ENCODE results near the gene FAU.

FAU gene

GRCh38 chr11:65102142-65103095 is 19.5 kb downstream of the FAU start:
- Mint-ChIP-seq H3K9me3 (no peaks in the 10 kb centered on the region), H3K36me3 (ENCODE audit: insufficient read depth) (peaks cover 34% of the 10 kb centered on the region), H3K27me3 (no peaks in the 10 kb centered on the region), H3K4me3 (no peak overlapping the region), H3K4me1 (ENCODE audit: low read depth in 2 of 2) (peaks cover 1 to 13% of the 10 kb centered on the region in 2 donors), H3K27ac (no peak overlapping the region)
- ATAC-seq (replicated peaks): no peak
- DNase-seq: no peak

- no peaks in the 10 kb centered on the region for H3K27me3 Mint-ChIP-seq
- H3K4me1 Mint-ChIP-seq (ENCODE audit: low read depth in 2 of 2): peaks cover 2 to 12% of the 10 kb centered on the region in 2 donors
- H3K4me3 Mint-ChIP-seq: no peak overlapping the region
- no peaks in the 10 kb centered on the region for H3K9me3 Mint-ChIP-seq
- ATAC-seq (replicated peaks) (no peak), DNase-seq (no peak)
- H3K36me3 Mint-ChIP-seq (ENCODE audit: insufficient read depth): peaks cover 38% of the 10 kb centered on the region
- no peak overlapping the region for H3K27ac Mint-ChIP-seq
Measured at GRCh38 chr11:65100674-65101350, 21.1 kb downstream of the FAU start.

DNA sequence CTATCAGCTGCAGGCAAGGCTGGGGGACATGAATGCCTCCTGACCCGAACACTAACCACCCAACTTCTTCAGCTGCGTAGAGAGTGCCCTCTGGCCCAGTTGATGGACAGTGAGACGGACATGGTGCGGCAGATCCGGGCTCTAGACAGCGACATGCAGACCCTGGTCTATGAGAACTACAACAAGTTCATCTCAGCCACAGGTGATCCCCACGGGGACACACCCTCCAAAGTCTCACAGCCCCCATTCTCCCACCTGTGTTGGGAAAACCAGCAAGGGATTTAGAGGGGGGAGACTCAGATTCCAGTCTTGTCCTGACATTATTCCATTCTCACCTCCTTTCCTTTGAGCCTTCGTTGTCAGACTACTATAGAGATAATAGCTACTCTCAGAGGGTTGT is 25.0 kb downstream of the FAU start:
- H3K36me3 Mint-ChIP-seq (ENCODE audit: insufficient read depth): peaks cover 21% of the 10 kb centered on the region
- H3K9me3 Mint-ChIP-seq: no peaks in the 10 kb centered on the region
- peak overlapping the region; percentile 77 to 85 for H3K4me3 Mint-ChIP-seq
- peak overlapping the region in 1 of 2 donors; percentile 92 for H3K27ac Mint-ChIP-seq
- H3K4me1 Mint-ChIP-seq (ENCODE audit: low read depth in 2 of 2): peaks cover 3 to 16% of the 10 kb centered on the region in 2 donors
- no peaks in the 10 kb centered on the region for H3K27me3 Mint-ChIP-seq
- ATAC-seq (replicated peaks): no peak
- DNase-seq: no peak

GRCh38 chr11:65095974-65096806 is 25.7 kb downstream of the FAU start, which contains the start of gene VPS51:
Gene VPS51 (plus strand): TSS chr11:65096214. CDS start chr11:65096251, 37 bp downstream.
- peak within 1 kb of the TSS; percentile 89 to 92 for H3K27ac Mint-ChIP-seq
- peak; percentile 90 for ATAC-seq (replicated peaks)
- peak within 1 kb of the TSS; percentile 77 to 85 for H3K4me3 Mint-ChIP-seq

DNA sequence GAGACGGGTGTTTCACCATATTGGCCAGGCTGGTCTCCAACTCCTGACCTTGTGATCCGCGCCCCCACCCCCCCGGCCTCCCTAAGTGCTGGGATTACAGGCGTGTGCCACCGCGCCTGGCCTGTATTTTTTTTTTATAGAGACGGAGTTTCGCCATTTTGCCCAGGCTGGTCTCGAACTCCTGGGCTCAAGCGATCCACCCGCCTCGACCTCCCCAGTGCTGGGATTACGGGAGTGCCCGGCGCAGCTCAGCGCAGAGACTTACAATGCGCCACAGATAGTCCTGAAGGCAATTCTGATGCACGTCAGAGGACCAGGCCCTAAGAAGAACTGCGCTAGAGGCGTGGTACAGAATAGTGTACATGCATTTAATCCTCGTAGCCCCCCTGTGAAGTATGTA is 26.5 kb downstream of the FAU start:
- no peaks in the 10 kb centered on the region for H3K27me3 Mint-ChIP-seq
- ATAC-seq (replicated peaks) (no peak), DNase-seq (no peak)
- no peaks in the 10 kb centered on the region for H3K9me3 Mint-ChIP-seq
- peaks cover 3 to 16% of the 10 kb centered on the region in 2 donors for H3K4me1 Mint-ChIP-seq (ENCODE audit: low read depth in 2 of 2)
- H3K36me3 Mint-ChIP-seq (ENCODE audit: insufficient read depth): peaks cover 21% of the 10 kb centered on the region
- H3K27ac Mint-ChIP-seq: peak overlapping the region; percentile 89 to 92
- peak overlapping the region; percentile 77 to 85 for H3K4me3 Mint-ChIP-seq

More at GRCh38 chr11:65095974-65096806, 25.7 kb downstream of the FAU start, which contains the start of gene VPS51:
- H3K9me3 Mint-ChIP-seq: no peaks in the 10 kb centered on the region
- DNase-seq: peak; percentile 80 to 86 (median 82)
- H3K36me3 Mint-ChIP-seq (ENCODE audit: insufficient read depth): peaks cover 21% of the 10 kb centered on the region
- H3K4me1 Mint-ChIP-seq (ENCODE audit: low read depth in 2 of 2): peaks cover 3 to 16% of the 10 kb centered on the region in 2 donors
- no peaks in the 10 kb centered on the region for H3K27me3 Mint-ChIP-seq

DNA sequence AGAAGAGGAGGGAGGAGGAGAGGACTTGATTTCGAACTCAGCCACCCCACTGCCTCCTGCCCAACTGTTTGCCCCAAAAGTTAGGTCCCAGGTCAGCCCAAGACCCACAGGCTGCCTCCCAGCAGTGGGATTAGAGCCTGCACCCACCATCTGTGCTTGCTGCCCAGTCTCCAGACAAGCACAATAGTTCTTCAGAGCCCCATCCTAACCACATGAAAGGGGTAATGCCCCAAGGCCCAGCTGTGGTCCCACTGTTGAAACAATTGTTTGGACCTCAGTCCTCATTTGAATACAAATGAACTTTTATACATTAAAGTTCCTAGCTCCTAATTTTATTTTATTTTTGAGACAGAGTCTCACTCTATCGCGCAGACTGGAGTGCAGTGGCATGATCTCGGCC is 31.3 kb downstream of the FAU start:
- DNase-seq: no peak
- H3K27me3 Mint-ChIP-seq: no peaks in the 10 kb centered on the region
- no peak for ATAC-seq (replicated peaks)
- peaks cover 3 to 4% of the 10 kb centered on the region in 2 donors for H3K4me1 Mint-ChIP-seq (ENCODE audit: low read depth in 2 of 2)
- no peak overlapping the region for H3K27ac Mint-ChIP-seq
- no peak overlapping the region for H3K4me3 Mint-ChIP-seq
- H3K9me3 Mint-ChIP-seq: no peaks in the 10 kb centered on the region
- H3K36me3 Mint-ChIP-seq (ENCODE audit: insufficient read depth): peaks cover 21% of the 10 kb centered on the region

DNA sequence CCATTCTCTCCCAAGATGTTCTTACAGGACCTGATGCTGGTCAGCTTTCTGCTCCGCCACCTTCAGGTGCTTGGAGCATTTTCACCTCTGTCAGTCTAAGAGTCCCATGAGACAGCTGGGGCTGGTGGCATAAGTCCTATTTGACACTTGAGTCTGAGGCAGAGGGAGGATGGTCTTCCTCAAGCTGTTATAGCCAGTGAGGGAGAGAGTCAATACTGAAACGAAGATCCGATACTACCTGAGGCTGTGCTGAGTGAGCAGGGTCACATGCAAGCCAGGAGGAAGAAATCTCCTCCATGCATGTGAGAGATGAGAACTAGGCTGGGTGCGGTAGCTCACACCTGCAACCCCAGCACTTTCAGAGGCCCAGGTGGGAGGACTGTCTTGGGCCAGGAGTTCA is 32.3 kb downstream of the FAU start:
- H3K27ac Mint-ChIP-seq: no peak overlapping the region
- H3K9me3 Mint-ChIP-seq: no peaks in the 10 kb centered on the region
- no peak overlapping the region for H3K4me3 Mint-ChIP-seq
- DNase-seq: no peak
- peaks cover 30% of the 10 kb centered on the region for H3K36me3 Mint-ChIP-seq (ENCODE audit: insufficient read depth)
- ATAC-seq (replicated peaks): no peak
- H3K4me1 Mint-ChIP-seq (ENCODE audit: low read depth in 2 of 2): peaks cover 8 to 9% of the 10 kb centered on the region in 2 donors
- H3K27me3 Mint-ChIP-seq: no peaks in the 10 kb centered on the region

DNA sequence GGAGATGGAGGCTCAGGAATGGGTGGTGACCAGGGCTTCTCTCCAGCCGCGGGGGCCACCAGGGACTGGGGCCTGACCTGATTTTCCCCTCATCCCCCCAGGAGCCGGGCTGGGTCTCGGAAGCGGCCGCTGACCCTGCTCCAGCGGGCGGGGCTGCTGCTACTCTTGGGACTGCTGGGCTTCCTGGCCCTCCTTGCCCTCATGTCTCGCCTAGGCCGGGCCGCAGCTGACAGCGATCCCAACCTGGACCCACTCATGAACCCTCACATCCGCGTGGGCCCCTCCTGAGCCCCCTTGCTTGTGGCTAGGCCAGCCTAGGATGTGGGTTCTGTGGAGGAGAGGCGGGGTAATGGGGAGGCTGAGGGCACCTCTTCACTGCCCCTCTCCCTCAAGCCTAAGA is 34.1 kb downstream of the FAU start:
- ATAC-seq (replicated peaks): no peak
- Mint-ChIP-seq H3K27me3 (no peaks in the 10 kb centered on the region), H3K36me3 (ENCODE audit: insufficient read depth) (peaks cover 48% of the 10 kb centered on the region), H3K4me1 (ENCODE audit: low read depth in 2 of 2) (peaks cover 14 to 23% of the 10 kb centered on the region in 2 donors), H3K9me3 (no peaks in the 10 kb centered on the region), H3K4me3 (no peak overlapping the region), H3K27ac (peak overlapping the region in 1 of 2 donors; percentile 38)
- DNase-seq: no peak

- peaks cover 14 to 23% of the 10 kb centered on the region in 2 donors for H3K4me1 Mint-ChIP-seq (ENCODE audit: low read depth in 2 of 2)
- no peaks in the 10 kb centered on the region for H3K9me3 Mint-ChIP-seq
- H3K4me3 Mint-ChIP-seq: no peak overlapping the region
- no peak for ATAC-seq (replicated peaks)
- no peaks in the 10 kb centered on the region for H3K27me3 Mint-ChIP-seq
- H3K36me3 Mint-ChIP-seq (ENCODE audit: insufficient read depth): peaks cover 48% of the 10 kb centered on the region
- no peak overlapping the region for H3K27ac Mint-ChIP-seq
- no peak for DNase-seq
Measured at GRCh38 chr11:65087216-65087615, 34.7 kb downstream of the FAU start.

DNA sequence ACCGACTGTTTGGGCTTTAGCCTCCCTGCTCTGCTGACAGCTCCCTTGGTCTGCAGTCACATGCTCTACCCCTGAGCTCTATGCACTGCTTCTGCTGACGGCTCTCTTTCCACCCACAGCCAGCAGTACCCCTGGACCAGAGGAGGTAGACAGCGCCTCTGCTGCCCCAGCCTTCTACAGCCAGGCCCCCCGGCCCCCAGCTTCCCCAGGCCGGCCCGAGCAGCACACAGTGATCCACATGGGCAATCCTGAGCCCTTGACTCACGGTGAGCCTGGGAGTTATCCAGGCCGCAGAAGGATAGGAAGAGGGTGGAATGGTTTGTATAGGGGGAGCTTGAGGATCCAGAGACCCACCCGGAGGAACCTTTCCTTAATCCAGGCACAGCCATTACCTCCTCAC is 35.1 kb downstream of the FAU start:
- ATAC-seq (replicated peaks) (no peak), DNase-seq (no peak)
- Mint-ChIP-seq H3K4me3 (no peak overlapping the region), H3K27me3 (no peaks in the 10 kb centered on the region), H3K4me1 (ENCODE audit: low read depth in 2 of 2) (peaks cover 14 to 23% of the 10 kb centered on the region in 2 donors), H3K27ac (no peak overlapping the region), H3K36me3 (ENCODE audit: insufficient read depth) (peaks cover 48% of the 10 kb centered on the region), H3K9me3 (no peaks in the 10 kb centered on the region)

GRCh38 chr11:65085446-65085845 is 36.5 kb downstream of the FAU start:
- DNase-seq (no peak), ATAC-seq (replicated peaks) (no peak)
- H3K27me3 Mint-ChIP-seq: no peaks in the 10 kb centered on the region
- H3K9me3 Mint-ChIP-seq: no peaks in the 10 kb centered on the region
- peaks cover 14 to 23% of the 10 kb centered on the region in 2 donors for H3K4me1 Mint-ChIP-seq (ENCODE audit: low read depth in 2 of 2)
- peaks cover 48% of the 10 kb centered on the region for H3K36me3 Mint-ChIP-seq (ENCODE audit: insufficient read depth)
- peak overlapping the region; percentile 92 to 96 for H3K4me3 Mint-ChIP-seq
- peak overlapping the region; percentile 98 to 99 for H3K27ac Mint-ChIP-seq

- H3K27ac Mint-ChIP-seq: peak overlapping the region; percentile 98 to 99
- H3K27me3 Mint-ChIP-seq: no peaks in the 10 kb centered on the region
- no peak for DNase-seq
- H3K4me1 Mint-ChIP-seq (ENCODE audit: low read depth in 2 of 2): peaks cover 14 to 23% of the 10 kb centered on the region in 2 donors
- no peak for ATAC-seq (replicated peaks)
- no peaks in the 10 kb centered on the region for H3K9me3 Mint-ChIP-seq
- peak overlapping the region; percentile 92 to 96 for H3K4me3 Mint-ChIP-seq
- H3K36me3 Mint-ChIP-seq (ENCODE audit: insufficient read depth): peaks cover 45% of the 10 kb centered on the region
Measured at GRCh38 chr11:65084598-65085375, 37.1 kb downstream of the FAU start.
